Effector memory CD8-positive, alpha-beta T cell (primary cell): ENCODE data around the gene PIMREG.

Experiments used
- ATAC-seq: fragments of 150-1000 bp; cut with Tn5 transposase; replicated peaks from 2 replicates; pipeline ENCODE4 v1.10.0; 2021; ENCODE audit warnings: mild to moderate bottlenecking, moderate library complexity
- DNase-seq, 3 experiments: peaks; one replicate each; pipeline ENCODE4 v3.0.0; 2021
- H3K27ac Mint-ChIP-seq, 2 donors: one replicate each; pipeline ENCODE4 v1.8.0; 2022; ENCODE audit warnings: mild to moderate bottlenecking in 2 of 2, mixed read lengths in 2 of 2, moderate library complexity in 2 of 2
- H3K27me3 Mint-ChIP-seq, 2 donors: one replicate each; pipeline ENCODE4 v1.8.0; 2022; ENCODE audit warnings: mixed read lengths in 2 of 2
- H3K36me3 Mint-ChIP-seq: one replicate; pipeline ENCODE4 v1.8.0; 2022; ENCODE audit warnings: mild to moderate bottlenecking, moderate library complexity, mixed read lengths; ENCODE audit not compliant: insufficient read depth
- H3K4me1 Mint-ChIP-seq, 2 donors: one replicate each; pipeline ENCODE4 v1.8.0; 2022; ENCODE audit warnings: low read depth in 2 of 2, mixed read lengths in 2 of 2
- H3K4me3 Mint-ChIP-seq, 2 donors: one replicate each; pipeline ENCODE4 v1.8.0; 2022; ENCODE audit warnings: mild to moderate bottlenecking in 2 of 2, mixed read lengths in 2 of 2, moderate library complexity in 2 of 2
- H3K9me3 Mint-ChIP-seq, 2 donors: one replicate each; pipeline ENCODE4 v1.8.0; 2022; ENCODE audit warnings: mixed read lengths in 2 of 2

PIMREG gene

GRCh38 chr17:6448473-6448872 lies 4.2 kb downstream of the PIMREG start:
- Mint-ChIP-seq H3K9me3 (no peaks in the 10 kb centered on the region), H3K4me3 (no peak overlapping the region), H3K36me3 (peaks cover 11% of the 10 kb centered on the region), H3K4me1 (peaks cover 7 to 10% of the 10 kb centered on the region in 2 donors), H3K27ac (no peak overlapping the region), H3K27me3 (peaks cover 0 to 9% of the 10 kb centered on the region in 2 donors)
- DNase-seq (no peak), ATAC-seq (no peak)

GRCh38 chr17:6449307-6449706 lies 5.1 kb downstream of the PIMREG start:
- no peak overlapping the region for H3K27ac Mint-ChIP-seq
- H3K9me3 Mint-ChIP-seq = no peaks in the 10 kb centered on the region
- ATAC-seq = no peak
- peaks cover 4 to 6% of the 10 kb centered on the region in 2 donors for H3K4me1 Mint-ChIP-seq
- H3K36me3 Mint-ChIP-seq = peaks cover 5% of the 10 kb centered on the region
- peaks cover 0 to 17% of the 10 kb centered on the region in 2 donors for H3K27me3 Mint-ChIP-seq
- no peak for DNase-seq
- H3K4me3 Mint-ChIP-seq = no peak overlapping the region

GRCh38 chr17:6450926-6451832 lies 6.9 kb downstream of the PIMREG start:
- peaks cover 0 to 20% of the 10 kb centered on the region in 2 donors for H3K27me3 Mint-ChIP-seq
- peaks cover 4 to 6% of the 10 kb centered on the region in 2 donors for H3K4me1 Mint-ChIP-seq
- no peaks in the 10 kb centered on the region for H3K9me3 Mint-ChIP-seq
- DNase-seq = no peak
- ATAC-seq = no peak
- peak overlapping the region; percentile 16 to 66 for H3K27ac Mint-ChIP-seq
- H3K4me3 Mint-ChIP-seq = no peak overlapping the region
- no peaks in the 10 kb centered on the region for H3K36me3 Mint-ChIP-seq

GRCh38 chr17:6452471-6453266 lies 8.4 kb downstream of the PIMREG start:
- DNase-seq (no peak), ATAC-seq (no peak)
- H3K27me3 Mint-ChIP-seq = peaks cover 0 to 28% of the 10 kb centered on the region in 2 donors
- H3K36me3 Mint-ChIP-seq = no peaks in the 10 kb centered on the region
- no peaks in the 10 kb centered on the region for H3K9me3 Mint-ChIP-seq
- H3K27ac Mint-ChIP-seq = no peak overlapping the region
- no peak overlapping the region for H3K4me3 Mint-ChIP-seq
- peaks cover 4 to 6% of the 10 kb centered on the region in 2 donors for H3K4me1 Mint-ChIP-seq

GRCh38 chr17:6453279-6454024 lies 9.2 kb downstream of the PIMREG start:
- Mint-ChIP-seq H3K27me3 (peaks cover 0 to 28% of the 10 kb centered on the region in 2 donors), H3K27ac (no peak overlapping the region), H3K4me1 (peaks cover 4 to 6% of the 10 kb centered on the region in 2 donors), H3K36me3 (no peaks in the 10 kb centered on the region), H3K9me3 (no peaks in the 10 kb centered on the region), H3K4me3 (peak overlapping the region in 1 of 2 donors; percentile 46)
- DNase-seq (no peak), ATAC-seq (no peak)

GRCh38 chr17:6454495-6455320 lies 10.5 kb downstream of the PIMREG start:
- Mint-ChIP-seq H3K4me3 (peak overlapping the region; percentile 45 to 46), H3K36me3 (no peaks in the 10 kb centered on the region), H3K9me3 (no peaks in the 10 kb centered on the region), H3K27me3 (peaks cover 0 to 28% of the 10 kb centered on the region in 2 donors), H3K4me1 (peaks cover 4 to 6% of the 10 kb centered on the region in 2 donors), H3K27ac (no peak overlapping the region)
- DNase-seq = no peak
- peak; percentile 46 for ATAC-seq

GRCh38 chr17:6455321-6455705 lies 11.1 kb downstream of the PIMREG start:
- Mint-ChIP-seq H3K9me3 (no peaks in the 10 kb centered on the region), H3K27ac (no peak overlapping the region), H3K4me1 (peaks cover 4 to 6% of the 10 kb centered on the region in 2 donors), H3K4me3 (peak overlapping the region; percentile 35 to 48), H3K36me3 (no peaks in the 10 kb centered on the region), H3K27me3 (peaks cover 0 to 28% of the 10 kb centered on the region in 2 donors)
- peak; percentile 88 for ATAC-seq
- peak in 1 of 3 experiments; percentile 22 for DNase-seq

- no peak for DNase-seq
- Mint-ChIP-seq H3K9me3 (no peaks in the 10 kb centered on the region), H3K4me1 (peaks cover 4 to 6% of the 10 kb centered on the region in 2 donors), H3K36me3 (no peaks in the 10 kb centered on the region), H3K27ac (no peak overlapping the region), H3K4me3 (peak overlapping the region in 1 of 2 donors; percentile 8), H3K27me3 (peaks cover 0 to 28% of the 10 kb centered on the region in 2 donors)
- ATAC-seq = no peak
Measured at GRCh38 chr17:6456321-6456720, 12.1 kb downstream of the PIMREG start.

- DNase-seq = no peak
- no peaks in the 10 kb centered on the region for H3K36me3 Mint-ChIP-seq
- peak overlapping the region in 1 of 2 donors; percentile 6 for H3K4me3 Mint-ChIP-seq
- peak overlapping the region in 1 of 2 donors; percentile 66 for H3K27ac Mint-ChIP-seq
- H3K9me3 Mint-ChIP-seq = no peaks in the 10 kb centered on the region
- H3K27me3 Mint-ChIP-seq = peaks cover 1 to 31% of the 10 kb centered on the region in 2 donors
- ATAC-seq = no peak
- H3K4me1 Mint-ChIP-seq = peaks cover 4 to 6% of the 10 kb centered on the region in 2 donors
Measured at GRCh38 chr17:6456914-6457687, 12.8 kb downstream of the PIMREG start.

- Mint-ChIP-seq H3K9me3 (no peaks in the 10 kb centered on the region), H3K27ac (no peak overlapping the region), H3K27me3 (peaks cover 9 to 33% of the 10 kb centered on the region in 2 donors), H3K4me1 (peaks cover 4 to 6% of the 10 kb centered on the region in 2 donors), H3K4me3 (no peak overlapping the region), H3K36me3 (no peaks in the 10 kb centered on the region)
- DNase-seq (no peak), ATAC-seq (no peak)
Measured at GRCh38 chr17:6457688-6458459, 13.6 kb downstream of the PIMREG start.

- H3K36me3 Mint-ChIP-seq = no peaks in the 10 kb centered on the region
- no peak for ATAC-seq
- no peak overlapping the region for H3K4me3 Mint-ChIP-seq
- peaks cover 9 to 27% of the 10 kb centered on the region in 2 donors for H3K27me3 Mint-ChIP-seq
- no peak overlapping the region for H3K27ac Mint-ChIP-seq
- DNase-seq = no peak
- H3K9me3 Mint-ChIP-seq = no peaks in the 10 kb centered on the region
- peaks cover 4% of the 10 kb centered on the region in 2 donors for H3K4me1 Mint-ChIP-seq
Measured at GRCh38 chr17:6458460-6458950, 14.2 kb downstream of the PIMREG start.
